Activated CD4-positive, alpha-beta T cell treated with anti-CD3 and anti-CD28 coated beads for 48 hours (primary cell): ENCODE measurements around the gene FNDC8.
"Not testable (repeated sequence)": the region's sequence is repeated elsewhere in the genome, so short reads cannot be mapped to it uniquely, and the experiment has no call there.

Experiments used
- DNase-seq: peaks from one replicate; pipeline ENCODE4 v3.0.0-alpha.2; 2020

Gene FNDC8

GRCh38 chr17:35121315-35121714 lies at the start of gene FNDC8:
TSS of gene FNDC8 (plus strand) at chr17:35121615. CDS start at chr17:35121694, 79 bp downstream.
- DNase-seq, result no peak

- DNase-seq, result peak; percentile 24
These were observed 48.1 kb upstream of the FNDC8 start for GRCh38 chr17:35073183-35073790.

DNA sequence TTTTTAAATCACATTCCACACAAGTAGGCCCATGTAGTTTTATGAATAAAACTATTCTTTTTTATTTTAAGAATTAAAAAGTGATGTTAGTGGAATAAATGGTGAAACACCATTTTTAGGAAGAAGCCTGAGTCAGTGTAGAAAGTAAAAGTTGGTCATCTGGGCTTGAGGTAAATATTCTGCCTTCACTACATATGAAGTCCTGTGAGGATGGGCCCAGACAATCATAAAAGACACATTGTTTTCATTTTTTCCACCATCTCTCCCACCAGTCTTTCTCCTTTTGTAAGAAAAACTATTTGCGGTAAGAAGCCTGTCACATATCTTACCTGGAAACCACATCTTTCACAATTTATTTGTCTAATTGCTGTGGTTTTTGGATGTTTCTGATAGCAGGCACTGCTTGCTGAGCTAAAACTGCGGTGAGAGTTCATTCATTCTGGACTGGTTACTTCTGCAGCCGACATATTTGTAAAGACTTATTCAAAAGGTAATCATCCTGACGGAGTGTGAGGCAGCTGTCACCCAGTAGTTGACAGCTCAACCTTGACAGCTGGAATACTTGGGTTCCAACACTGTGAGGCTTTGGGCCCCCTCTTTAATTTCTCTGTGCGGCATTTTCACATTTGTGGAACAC lies 47.3 kb upstream of the FNDC8 start:
- DNase-seq, result peak; percentile 28

DNA sequence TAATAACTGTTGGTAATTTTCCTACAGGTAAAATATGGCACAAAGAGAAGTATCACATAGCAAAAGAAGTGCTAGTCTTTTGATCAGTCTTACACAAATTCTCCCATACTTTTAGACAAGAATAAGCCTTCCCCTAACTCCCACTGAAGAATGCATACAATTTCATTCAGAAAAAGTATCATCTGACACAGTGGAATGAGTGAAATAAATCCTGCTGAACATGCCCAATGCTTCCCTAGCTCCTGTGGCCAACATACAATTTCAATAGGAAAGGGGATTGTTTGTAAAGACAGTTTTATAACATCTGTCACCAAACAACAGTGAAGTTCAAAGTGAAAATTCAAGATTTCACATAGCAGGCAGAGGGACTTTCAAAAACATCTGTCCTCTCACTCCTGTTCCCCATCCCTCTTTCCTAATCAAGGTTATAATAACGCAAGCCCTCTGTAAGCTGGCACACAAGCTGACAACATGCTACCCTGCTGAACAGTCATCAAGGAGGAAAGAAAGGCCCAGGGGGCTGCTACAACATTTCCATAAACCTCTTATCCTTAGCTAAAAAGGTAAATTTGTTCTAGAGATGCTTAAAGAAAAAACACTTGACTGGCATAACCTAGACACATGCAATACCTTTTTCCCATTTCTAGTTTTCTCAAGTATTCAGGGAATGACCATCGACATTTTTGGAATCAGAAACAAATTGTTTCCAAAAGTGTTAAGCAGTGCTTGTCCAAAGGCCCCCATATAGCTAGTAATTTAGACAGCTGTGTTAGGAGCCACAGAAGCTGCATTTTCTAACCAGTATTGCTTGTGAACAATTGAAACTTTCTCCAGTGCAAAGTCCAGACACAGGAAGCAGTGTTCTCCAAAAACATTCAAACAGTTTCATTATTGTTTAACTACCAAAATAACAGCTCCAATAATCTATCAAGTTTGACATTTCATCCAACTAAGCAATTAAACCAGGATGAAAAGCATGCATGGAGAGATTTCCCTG lies 46.4 kb upstream of the FNDC8 start:
- no peak for DNase-seq

GRCh38 chr17:35076874-35077273 lies 44.5 kb upstream of the FNDC8 start:
- DNase-seq, result no peak

GRCh38 chr17:35079547-35080423 lies 41.6 kb upstream of the FNDC8 start:
- no peak for DNase-seq

DNA sequence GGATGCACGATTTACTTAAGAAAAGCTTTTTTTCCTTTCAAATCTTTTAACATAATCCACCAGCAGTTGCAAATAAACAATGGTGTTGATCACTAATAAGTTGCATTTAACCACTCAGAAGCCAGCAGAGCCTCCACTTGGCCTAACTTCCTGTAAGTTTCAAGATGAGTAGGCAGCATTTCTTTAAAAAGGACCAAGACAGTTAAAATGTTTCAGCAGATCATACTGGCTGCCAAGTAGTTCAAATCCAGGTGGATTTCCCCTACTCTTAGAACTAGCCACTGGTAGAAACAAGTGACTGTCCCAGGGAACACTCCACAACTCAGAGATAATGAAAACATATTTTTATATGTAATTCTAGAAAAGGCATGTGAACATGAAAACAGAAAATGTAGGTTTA lies 40.9 kb upstream of the FNDC8 start:
- no peak for DNase-seq

GRCh38 chr17:35081638-35082037 lies 39.8 kb upstream of the FNDC8 start:
- no peak for DNase-seq

- no peak for DNase-seq
These were observed 39.2 kb upstream of the FNDC8 start for GRCh38 chr17:35082073-35082657.

DNA sequence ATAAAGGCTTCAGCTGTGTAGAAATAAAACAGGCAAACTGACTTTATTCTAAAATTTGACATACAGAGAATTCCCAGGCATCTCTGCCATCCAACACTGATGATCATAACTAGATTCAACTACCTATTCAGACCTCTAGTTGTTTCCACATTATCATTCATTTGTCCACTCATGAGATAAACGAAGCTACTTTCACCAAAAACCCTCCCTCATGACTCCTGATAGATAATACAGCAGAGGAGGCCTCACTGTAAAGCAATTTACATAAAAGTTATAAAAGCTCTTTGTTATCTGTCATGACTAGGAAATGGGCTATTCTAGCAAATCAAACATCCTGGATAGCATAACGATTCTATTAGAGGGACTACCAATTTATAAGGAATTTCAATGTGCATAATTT lies 38.3 kb upstream of the FNDC8 start:
- no peak for DNase-seq

DNA sequence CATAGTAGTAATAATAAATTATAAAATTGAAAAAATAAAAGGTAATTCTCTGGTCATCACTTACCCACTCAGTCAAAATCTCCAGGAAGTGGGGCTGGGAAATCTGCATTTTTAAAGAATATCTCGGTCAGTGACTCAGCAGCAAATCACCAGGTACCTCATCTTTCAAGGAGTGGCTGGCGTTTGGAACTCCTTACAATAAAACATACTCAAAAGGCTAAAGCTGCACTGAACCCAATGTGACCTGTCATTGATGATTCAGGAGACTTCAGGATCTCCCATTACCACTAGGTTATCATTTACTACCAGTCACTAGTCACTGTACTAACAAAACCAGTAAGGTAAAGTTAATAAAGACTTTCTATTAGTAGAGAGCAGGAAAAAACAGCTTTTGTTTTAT lies 36.4 kb upstream of the FNDC8 start:
- peak; percentile 12 for DNase-seq

DNA sequence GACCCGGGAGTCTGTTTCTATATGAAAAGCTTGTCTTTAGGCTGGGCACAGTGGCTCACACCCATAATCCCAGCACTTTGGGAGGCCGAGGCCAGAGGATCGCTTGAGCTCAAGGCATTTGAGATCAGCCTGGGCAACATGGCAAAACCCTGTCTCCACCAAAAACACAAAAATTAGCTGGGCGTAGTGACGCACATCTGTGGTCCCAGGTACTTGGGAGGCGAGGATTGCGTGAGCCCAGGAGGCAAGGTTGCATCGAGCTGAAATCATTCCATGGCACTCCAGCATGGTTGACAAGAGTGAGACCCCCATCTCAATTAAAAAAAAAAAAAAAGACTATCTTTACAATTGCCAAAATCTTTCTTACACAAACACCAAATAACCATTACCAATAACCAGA lies 35.3 kb upstream of the FNDC8 start:
- no peak for DNase-seq

DNA sequence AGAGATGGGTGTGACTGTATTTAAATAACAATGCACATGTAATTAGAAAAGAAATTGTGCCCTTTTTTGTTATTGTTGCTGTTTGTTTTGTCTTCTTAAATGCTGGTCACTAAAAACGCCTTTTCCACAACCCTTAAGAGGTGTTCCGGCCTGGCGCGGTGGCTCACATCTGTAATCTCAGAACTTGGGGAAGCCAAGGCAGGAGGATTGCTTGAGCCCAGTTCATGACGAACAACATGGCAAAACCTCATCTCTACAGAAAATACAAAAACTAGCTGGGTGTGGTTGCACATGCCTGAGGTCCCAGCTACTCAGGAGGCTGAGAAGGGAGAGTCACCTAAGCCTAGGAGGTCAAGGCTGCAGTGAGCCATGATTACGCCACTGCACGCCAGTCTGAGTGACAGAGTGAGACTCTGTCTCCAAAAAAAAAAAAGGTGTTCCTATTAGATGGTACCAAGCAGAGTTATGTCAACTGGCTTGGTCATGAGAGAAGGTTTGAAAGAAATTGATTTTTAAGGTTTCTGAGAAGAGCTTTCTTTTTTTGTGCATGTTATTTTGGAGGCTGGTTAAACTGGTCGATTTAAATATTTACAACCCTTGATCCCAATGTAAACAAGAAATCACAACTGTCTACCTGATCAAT lies 34.4 kb upstream of the FNDC8 start:
- DNase-seq, result no peak

GRCh38 chr17:35087731-35088355 lies 33.6 kb upstream of the FNDC8 start:
- peak; percentile 21 for DNase-seq

DNA sequence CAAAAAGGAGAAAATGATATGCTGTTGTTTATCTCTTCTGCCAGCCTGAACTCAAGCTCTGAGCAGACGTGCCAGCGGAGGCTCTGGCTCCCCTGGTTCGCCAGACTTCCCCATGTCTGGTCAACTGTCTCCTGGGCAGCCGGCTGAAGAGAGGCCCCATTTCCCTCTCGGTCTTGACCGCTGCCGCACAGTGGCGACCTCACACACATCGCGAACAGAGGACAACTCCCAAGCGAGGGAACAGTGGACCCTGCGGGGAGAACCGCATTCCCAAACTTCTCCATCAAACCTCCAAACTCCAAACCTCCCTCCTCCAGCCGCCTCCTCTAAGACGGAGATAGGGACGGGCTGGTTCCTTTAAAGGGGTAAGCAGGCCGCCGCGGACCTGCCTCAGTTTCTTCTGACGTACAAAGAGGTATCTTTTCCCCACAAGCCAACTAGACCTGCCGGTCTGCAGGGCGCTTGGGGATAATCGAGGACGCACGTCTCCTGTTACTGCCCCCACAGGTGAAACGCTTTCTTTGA lies 33.0 kb upstream of the FNDC8 start:
- peak; percentile 34 for DNase-seq

DNA sequence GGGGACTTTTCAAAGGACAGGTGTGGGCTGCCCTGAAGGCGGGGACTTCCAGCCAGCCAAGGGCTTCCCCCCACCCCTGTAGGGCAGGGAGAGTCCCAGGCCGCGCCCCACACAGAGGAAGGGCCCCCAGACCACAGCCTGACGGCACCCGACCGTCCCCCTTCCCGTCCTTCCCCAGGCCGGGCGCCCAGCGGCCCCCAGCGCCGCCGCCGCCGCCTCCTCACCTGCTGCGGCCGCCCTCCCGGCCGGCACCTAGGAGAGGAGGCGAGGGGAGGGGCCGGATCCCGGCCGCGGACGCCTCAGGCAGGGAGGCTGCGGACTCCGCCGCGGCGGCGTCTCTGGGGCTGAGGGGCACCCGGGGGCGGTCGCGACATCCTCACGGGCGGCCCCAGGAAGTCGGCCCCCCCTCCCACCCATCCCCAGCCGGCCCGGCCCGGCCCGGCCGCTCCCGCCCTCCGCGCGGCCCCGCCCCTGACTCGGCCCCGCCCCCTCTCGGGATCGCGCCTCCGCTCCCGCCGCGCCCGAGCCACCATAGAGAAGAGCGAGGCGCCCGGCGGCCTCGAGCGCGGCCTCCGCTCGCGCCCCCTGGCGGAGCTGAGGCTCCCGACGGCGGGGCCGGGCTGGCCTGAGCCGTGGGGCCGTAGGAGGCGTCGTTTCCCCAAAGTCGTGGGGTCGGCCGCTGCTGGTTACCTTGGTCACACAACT lies 32.4 kb upstream of the FNDC8 start:
- DNase-seq, result peak; percentile 90

GRCh38 chr17:35089586-35090296 lies 31.7 kb upstream of the FNDC8 start:
- peak; percentile 66 for DNase-seq

GRCh38 chr17:35090707-35091106 lies 30.7 kb upstream of the FNDC8 start:
- DNase-seq, result not testable (repeated sequence)

DNA sequence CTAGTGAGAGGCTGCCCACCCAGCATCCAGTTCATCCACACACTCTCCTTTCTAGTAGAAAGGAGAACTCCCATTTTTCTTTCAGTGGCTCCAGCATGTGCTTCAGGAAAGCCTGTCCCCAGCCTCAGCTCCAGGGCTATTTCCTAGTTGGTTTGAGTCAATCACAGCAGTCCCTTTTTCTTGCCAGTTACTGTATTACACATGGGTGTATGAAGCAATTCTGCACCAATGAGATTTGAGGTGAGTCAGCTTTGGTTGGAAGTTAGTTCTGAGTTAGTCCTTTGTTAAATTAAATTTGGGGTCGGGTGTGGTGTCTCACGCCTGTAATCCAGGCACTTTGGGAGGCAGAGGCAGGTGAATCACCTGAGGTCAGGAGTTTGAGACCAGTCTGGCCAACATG lies 26.5 kb upstream of the FNDC8 start:
- no peak for DNase-seq

GRCh38 chr17:35095741-35096140 lies 25.7 kb upstream of the FNDC8 start:
- DNase-seq, result no peak
